Memory B cell (primary cell): ENCODE data around the gene COL6A3.

Experiments
- ATAC-seq: fragments of 150-1000 bp; cut with Tn5 transposase; 2 replicates; pipeline ENCODE4 v1.10.0; 2021; ENCODE audit warnings: low read depth, mild to moderate bottlenecking, moderate library complexity
- DNase-seq, 2 donors: peaks; one replicate each; pipeline ENCODE4 v3.0.0; 2022; ENCODE audit warnings: low spot score in 2 of 2
- H3K27ac Mint-ChIP-seq: one replicate; pipeline ENCODE4 v1.8.0; 2022; ENCODE audit warnings: mild to moderate bottlenecking, moderate library complexity, mixed read lengths
- H3K27me3 Mint-ChIP-seq: one replicate; pipeline ENCODE4 v1.8.0; 2022; ENCODE audit warnings: mixed read lengths
- H3K36me3 Mint-ChIP-seq: one replicate; pipeline ENCODE4 v1.8.0; 2022; ENCODE audit warnings: mild to moderate bottlenecking, mixed read lengths
- H3K4me1 Mint-ChIP-seq: one replicate; pipeline ENCODE4 v1.8.0; 2022; ENCODE audit warnings: mixed read lengths
- H3K4me3 Mint-ChIP-seq: one replicate; pipeline ENCODE4 v1.8.0; 2022; ENCODE audit warnings: mild to moderate bottlenecking, moderate library complexity, mixed read lengths
- H3K9me3 Mint-ChIP-seq: one replicate; pipeline ENCODE4 v1.8.0; 2022; ENCODE audit warnings: mixed read lengths

Gene COL6A3

GRCh38 chr2:237392186-237392585 lies 21.8 kb downstream of the COL6A3 start:
- H3K4me1 Mint-ChIP-seq = no peaks in the 10 kb centered on the region
- H3K27ac Mint-ChIP-seq = no peak overlapping the region
- H3K9me3 Mint-ChIP-seq = no peaks in the 10 kb centered on the region

GRCh38 chr2:237391140-237391539 lies 22.8 kb downstream of the COL6A3 start:
- no peaks in the 10 kb centered on the region for H3K36me3 Mint-ChIP-seq
- H3K4me3 Mint-ChIP-seq = no peak overlapping the region
- ATAC-seq (no peak), DNase-seq (no peak)
- no peaks in the 10 kb centered on the region for H3K9me3 Mint-ChIP-seq
- H3K27me3 Mint-ChIP-seq = peaks cover 9% of the 10 kb centered on the region
- H3K27ac Mint-ChIP-seq = no peak overlapping the region
- no peaks in the 10 kb centered on the region for H3K4me1 Mint-ChIP-seq

More at GRCh38 chr2:237392186-237392585, 21.8 kb downstream of the COL6A3 start:
- Mint-ChIP-seq H3K36me3 (no peaks in the 10 kb centered on the region), H3K27me3 (peaks cover 11% of the 10 kb centered on the region), H3K4me3 (no peak overlapping the region)
- no peak for DNase-seq
- no peak for ATAC-seq

- H3K4me3 Mint-ChIP-seq = no peak overlapping the region
- peaks cover 8% of the 10 kb centered on the region for H3K27me3 Mint-ChIP-seq
- no peaks in the 10 kb centered on the region for H3K4me1 Mint-ChIP-seq
- no peaks in the 10 kb centered on the region for H3K36me3 Mint-ChIP-seq
- H3K9me3 Mint-ChIP-seq = no peaks in the 10 kb centered on the region
- no peak overlapping the region for H3K27ac Mint-ChIP-seq
- no peak for ATAC-seq
- DNase-seq = no peak
Observed at GRCh38 chr2:237390235-237390634, 23.7 kb downstream of the COL6A3 start.

GRCh38 chr2:237389831-237390230 lies 24.1 kb downstream of the COL6A3 start:
- Mint-ChIP-seq H3K9me3 (no peaks in the 10 kb centered on the region), H3K4me1 (no peaks in the 10 kb centered on the region), H3K27ac (no peak overlapping the region), H3K36me3 (no peaks in the 10 kb centered on the region), H3K4me3 (no peak overlapping the region), H3K27me3 (peaks cover 9% of the 10 kb centered on the region)
- DNase-seq (no peak), ATAC-seq (no peak)

- Mint-ChIP-seq H3K27me3 (peaks cover 8% of the 10 kb centered on the region), H3K36me3 (no peaks in the 10 kb centered on the region), H3K27ac (no peak overlapping the region), H3K4me3 (no peak overlapping the region), H3K4me1 (no peaks in the 10 kb centered on the region), H3K9me3 (no peaks in the 10 kb centered on the region)
- DNase-seq = no peak
- ATAC-seq = no peak
Observed at GRCh38 chr2:237388036-237388435, 25.9 kb downstream of the COL6A3 start.

GRCh38 chr2:237384672-237385020 lies 29.3 kb downstream of the COL6A3 start:
- Mint-ChIP-seq H3K9me3 (no peaks in the 10 kb centered on the region), H3K4me1 (no peaks in the 10 kb centered on the region), H3K27ac (no peak overlapping the region), H3K36me3 (no peaks in the 10 kb centered on the region), H3K4me3 (no peak overlapping the region), H3K27me3 (peaks cover 6% of the 10 kb centered on the region)
- ATAC-seq (no peak), DNase-seq (no peak)

- no peak overlapping the region for H3K27ac Mint-ChIP-seq
- H3K4me3 Mint-ChIP-seq = no peak overlapping the region
- ATAC-seq = no peak
- H3K36me3 Mint-ChIP-seq = no peaks in the 10 kb centered on the region
- H3K27me3 Mint-ChIP-seq = peaks cover 6% of the 10 kb centered on the region
- DNase-seq = no peak
- H3K9me3 Mint-ChIP-seq = no peaks in the 10 kb centered on the region
- no peaks in the 10 kb centered on the region for H3K4me1 Mint-ChIP-seq
Observed at GRCh38 chr2:237383991-237384671, 29.8 kb downstream of the COL6A3 start.

GRCh38 chr2:237380768-237381167 lies 33.2 kb downstream of the COL6A3 start:
- Mint-ChIP-seq H3K4me1 (no peaks in the 10 kb centered on the region), H3K4me3 (no peak overlapping the region), H3K9me3 (no peaks in the 10 kb centered on the region), H3K36me3 (no peaks in the 10 kb centered on the region), H3K27ac (no peak overlapping the region), H3K27me3 (peaks cover 6% of the 10 kb centered on the region)
- ATAC-seq (no peak), DNase-seq (no peak)

- no peak for DNase-seq
- no peaks in the 10 kb centered on the region for H3K9me3 Mint-ChIP-seq
- no peak overlapping the region for H3K27ac Mint-ChIP-seq
- H3K36me3 Mint-ChIP-seq = no peaks in the 10 kb centered on the region
- no peak overlapping the region for H3K4me3 Mint-ChIP-seq
- H3K27me3 Mint-ChIP-seq = peaks cover 5% of the 10 kb centered on the region
- no peak for ATAC-seq
- H3K4me1 Mint-ChIP-seq = no peaks in the 10 kb centered on the region
Observed at GRCh38 chr2:237379636-237380035, 34.3 kb downstream of the COL6A3 start.

- Mint-ChIP-seq H3K9me3 (no peaks in the 10 kb centered on the region), H3K36me3 (no peaks in the 10 kb centered on the region), H3K27ac (no peak overlapping the region), H3K4me3 (no peak overlapping the region), H3K4me1 (no peaks in the 10 kb centered on the region), H3K27me3 (peaks cover 3% of the 10 kb centered on the region)
- ATAC-seq (no peak), DNase-seq (no peak)
Observed at GRCh38 chr2:237378650-237379049, 35.3 kb downstream of the COL6A3 start.

- ATAC-seq = no peak
- peaks cover 5% of the 10 kb centered on the region for H3K27me3 Mint-ChIP-seq
- H3K4me1 Mint-ChIP-seq = no peaks in the 10 kb centered on the region
- H3K36me3 Mint-ChIP-seq = no peaks in the 10 kb centered on the region
- H3K27ac Mint-ChIP-seq = no peak overlapping the region
- no peak overlapping the region for H3K4me3 Mint-ChIP-seq
- DNase-seq = no peak
- H3K9me3 Mint-ChIP-seq = no peaks in the 10 kb centered on the region
Observed at GRCh38 chr2:237374284-237375060, 39.5 kb downstream of the COL6A3 start.

GRCh38 chr2:237371856-237372255 lies 42.1 kb downstream of the COL6A3 start:
- H3K27ac Mint-ChIP-seq = no peak overlapping the region
- H3K36me3 Mint-ChIP-seq = no peaks in the 10 kb centered on the region
- no peak for ATAC-seq
- no peaks in the 10 kb centered on the region for H3K9me3 Mint-ChIP-seq
- H3K4me1 Mint-ChIP-seq = no peaks in the 10 kb centered on the region
- H3K4me3 Mint-ChIP-seq = no peak overlapping the region
- no peak for DNase-seq
- peaks cover 5% of the 10 kb centered on the region for H3K27me3 Mint-ChIP-seq

GRCh38 chr2:237365671-237366070 lies 48.3 kb downstream of the COL6A3 start:
- DNase-seq = no peak
- ATAC-seq = no peak
- Mint-ChIP-seq H3K4me3 (no peak overlapping the region), H3K9me3 (no peaks in the 10 kb centered on the region), H3K27ac (no peak overlapping the region), H3K27me3 (peaks cover 3% of the 10 kb centered on the region), H3K4me1 (no peaks in the 10 kb centered on the region), H3K36me3 (no peaks in the 10 kb centered on the region)

- no peak for DNase-seq
- H3K4me3 Mint-ChIP-seq = no peak overlapping the region
- H3K4me1 Mint-ChIP-seq = no peaks in the 10 kb centered on the region
- peaks cover 6% of the 10 kb centered on the region for H3K27me3 Mint-ChIP-seq
- ATAC-seq = no peak
- H3K36me3 Mint-ChIP-seq = no peaks in the 10 kb centered on the region
- H3K27ac Mint-ChIP-seq = no peak overlapping the region
- H3K9me3 Mint-ChIP-seq = no peaks in the 10 kb centered on the region
Observed at GRCh38 chr2:237364655-237365054, 49.3 kb downstream of the COL6A3 start.
